ENCODE measurements around the gene PFKFB1.

The PFKFB1 gene

DNA sequence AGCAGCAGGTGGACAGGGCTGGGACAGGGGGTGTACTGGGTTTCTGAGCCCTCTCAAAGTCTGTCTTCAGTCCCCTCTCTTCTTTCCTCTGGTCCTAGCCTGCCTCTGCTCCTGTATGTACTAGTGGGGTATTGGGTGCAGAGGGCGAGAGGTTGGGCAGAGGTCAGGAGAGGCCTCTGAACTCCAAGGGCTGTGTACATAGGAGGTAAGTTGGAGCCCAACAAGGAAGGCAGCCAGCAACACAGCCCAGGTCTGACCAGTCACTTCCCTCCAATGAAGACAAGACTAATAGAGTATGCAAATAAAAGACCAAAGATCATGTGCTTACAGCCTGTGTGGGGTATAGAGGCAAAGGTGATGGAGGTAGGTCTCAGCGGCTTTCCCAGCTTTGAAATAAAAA, at the start of gene PFKFB1:
TSS of gene PFKFB1 (minus strand) at position 90 of the 400 bp plus-strand sequence. CDS start 181 bp downstream, outside the sequence.
- no peak within 1 kb of the TSS for H3K27ac Mint-ChIP-seq
- no peaks in the 10 kb centered on the region for H3K4me1 Mint-ChIP-seq (ENCODE audit: low read depth)
- H3K36me3 Mint-ChIP-seq (ENCODE audit: low read depth) = no peaks in the 10 kb centered on the region
- H3K9me3 Mint-ChIP-seq = no peaks in the 10 kb centered on the region
- H3K27me3 Mint-ChIP-seq (ENCODE audit: low read depth) = no peaks in the 10 kb centered on the region
- H3K4me3 Mint-ChIP-seq = no peak within 1 kb of the TSS

GRCh38 chrX:55041514-55041913, 47.5 kb upstream of the PFKFB1 start:
- H3K27ac Mint-ChIP-seq = no peak overlapping the region
- no peaks in the 10 kb centered on the region for H3K4me1 Mint-ChIP-seq (ENCODE audit: low read depth)
- H3K27me3 Mint-ChIP-seq (ENCODE audit: low read depth) = no peaks in the 10 kb centered on the region
- H3K4me3 Mint-ChIP-seq = no peak overlapping the region
- H3K36me3 Mint-ChIP-seq (ENCODE audit: low read depth) = no peaks in the 10 kb centered on the region
- H3K9me3 Mint-ChIP-seq = no peaks in the 10 kb centered on the region

- no peaks in the 10 kb centered on the region for H3K9me3 Mint-ChIP-seq
- H3K36me3 Mint-ChIP-seq (ENCODE audit: low read depth) = no peaks in the 10 kb centered on the region
- H3K27ac Mint-ChIP-seq = no peak overlapping the region
- no peaks in the 10 kb centered on the region for H3K4me1 Mint-ChIP-seq (ENCODE audit: low read depth)
- no peaks in the 10 kb centered on the region for H3K27me3 Mint-ChIP-seq (ENCODE audit: low read depth)
- H3K4me3 Mint-ChIP-seq = no peak overlapping the region
Observed at GRCh38 chrX:55039471-55039870, 45.5 kb upstream of the PFKFB1 start.

DNA sequence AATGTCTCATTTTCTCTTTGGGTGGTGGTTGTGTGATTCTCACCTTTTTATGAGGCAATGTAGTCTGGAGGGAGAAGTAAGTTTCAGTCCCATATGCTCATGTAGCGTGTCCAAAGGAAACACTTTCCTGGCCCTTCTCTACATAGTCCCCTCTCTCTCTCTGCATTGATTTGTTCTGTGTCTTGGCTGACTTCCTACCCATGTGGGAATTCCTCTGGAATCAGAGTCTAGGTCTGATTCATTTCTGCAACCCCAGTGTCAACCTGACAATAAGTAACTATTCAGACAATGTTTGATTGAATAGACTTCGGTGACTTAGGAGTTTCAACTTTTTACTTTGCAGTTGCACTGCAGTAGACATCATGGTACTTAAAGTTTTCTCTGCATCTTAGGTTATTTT, 39.4 kb upstream of the PFKFB1 start:
- no peaks in the 10 kb centered on the region for H3K36me3 Mint-ChIP-seq (ENCODE audit: low read depth)
- no peaks in the 10 kb centered on the region for H3K27me3 Mint-ChIP-seq (ENCODE audit: low read depth)
- no peaks in the 10 kb centered on the region for H3K9me3 Mint-ChIP-seq
- H3K4me1 Mint-ChIP-seq (ENCODE audit: low read depth) = no peaks in the 10 kb centered on the region
- H3K27ac Mint-ChIP-seq = no peak overlapping the region
- no peak overlapping the region for H3K4me3 Mint-ChIP-seq

DNA sequence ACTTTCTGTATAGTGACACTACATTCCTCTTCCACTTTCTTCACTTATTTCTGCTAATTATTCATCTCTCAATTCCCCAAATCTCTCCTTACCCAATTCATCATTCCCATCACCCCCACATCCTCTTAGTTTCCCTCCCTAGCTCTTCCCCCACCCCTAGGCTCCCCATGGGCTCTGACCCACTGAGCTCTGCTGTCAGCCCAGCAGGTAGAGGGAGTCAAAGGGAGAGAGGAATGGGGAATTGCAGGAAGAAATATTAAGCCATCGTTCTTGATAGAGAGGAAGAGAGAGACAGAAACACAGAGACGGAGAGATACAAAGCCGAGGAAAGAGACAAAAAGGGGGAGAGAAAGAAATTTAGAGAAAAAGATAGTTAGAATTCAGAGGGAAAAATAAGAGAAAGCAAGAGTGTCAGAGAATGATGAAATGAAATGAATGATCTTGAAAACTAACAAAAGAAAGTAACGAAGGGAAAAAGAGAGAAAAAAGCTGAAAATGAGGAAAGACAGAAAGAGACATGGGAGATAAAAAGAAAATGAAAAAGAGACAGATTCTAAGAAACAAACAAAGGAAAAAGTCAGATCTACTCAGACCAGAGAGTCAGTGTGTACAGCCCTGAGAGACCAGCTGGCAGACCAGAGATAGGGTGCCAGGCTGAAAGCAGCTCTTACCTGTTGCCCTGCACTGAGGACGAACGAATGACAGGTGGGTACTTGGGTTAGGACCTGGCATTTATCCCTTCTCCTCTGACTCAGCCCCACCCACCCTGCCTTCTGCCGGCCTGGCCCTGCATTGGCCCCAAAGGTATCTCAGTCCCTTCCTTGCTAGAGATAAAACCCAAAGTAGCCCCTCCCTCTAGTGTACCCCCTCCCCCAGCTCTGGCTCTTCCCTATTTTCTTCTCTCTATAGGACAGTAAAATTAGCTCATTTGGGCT, 36.5 kb upstream of the PFKFB1 start, which contains the start of gene ALAS2:
TSS of gene ALAS2 (minus strand) at position 707 of the 935 bp plus-strand sequence. CDS start 4,977 bp downstream, outside the sequence.
- no peak within 1 kb of the TSS for H3K27ac Mint-ChIP-seq

GRCh38 chrX:55029291-55029690, 35.3 kb upstream of the PFKFB1 start:
- H3K27me3 Mint-ChIP-seq (ENCODE audit: low read depth) = no peaks in the 10 kb centered on the region
- no peaks in the 10 kb centered on the region for H3K4me1 Mint-ChIP-seq (ENCODE audit: low read depth)
- no peaks in the 10 kb centered on the region for H3K9me3 Mint-ChIP-seq
- no peak overlapping the region for H3K27ac Mint-ChIP-seq
- no peak overlapping the region for H3K4me3 Mint-ChIP-seq
- H3K36me3 Mint-ChIP-seq (ENCODE audit: low read depth) = no peaks in the 10 kb centered on the region

More for the DNA sequence above, 36.5 kb upstream of the PFKFB1 start, which contains the start of gene ALAS2:
- H3K9me3 Mint-ChIP-seq = no peaks in the 10 kb centered on the region
- H3K4me1 Mint-ChIP-seq (ENCODE audit: low read depth) = no peaks in the 10 kb centered on the region
- no peak within 1 kb of the TSS for H3K4me3 Mint-ChIP-seq
- no peaks in the 10 kb centered on the region for H3K27me3 Mint-ChIP-seq (ENCODE audit: low read depth)
- H3K36me3 Mint-ChIP-seq (ENCODE audit: low read depth) = no peaks in the 10 kb centered on the region

- no peaks in the 10 kb centered on the region for H3K4me1 Mint-ChIP-seq (ENCODE audit: low read depth)
Observed at GRCh38 chrX:55028611-55029010, 34.6 kb upstream of the PFKFB1 start.

DNA sequence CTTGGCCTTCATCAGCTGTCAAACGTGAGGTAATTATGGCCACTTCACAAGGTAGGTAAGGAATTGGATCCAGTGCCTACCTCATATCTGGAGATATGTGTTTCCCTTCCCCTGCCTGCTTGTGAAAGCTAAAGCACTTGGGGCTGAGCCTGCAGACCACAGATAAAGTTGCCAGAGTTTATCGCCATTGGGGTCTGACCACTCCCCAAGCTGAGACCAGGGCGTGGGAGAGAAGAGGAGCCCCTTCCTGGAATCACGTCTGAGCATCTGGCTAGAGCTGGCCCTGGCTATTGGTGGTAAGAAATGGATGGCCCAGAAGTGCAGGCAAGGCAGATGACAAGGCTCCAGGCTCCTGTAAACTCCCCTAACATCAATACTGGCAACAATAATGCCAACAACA, 34.1 kb upstream of the PFKFB1 start:
- H3K27me3 Mint-ChIP-seq (ENCODE audit: low read depth) = no peaks in the 10 kb centered on the region
- H3K36me3 Mint-ChIP-seq (ENCODE audit: low read depth) = no peaks in the 10 kb centered on the region
- no peak overlapping the region for H3K4me3 Mint-ChIP-seq
- no peak overlapping the region for H3K27ac Mint-ChIP-seq
- H3K9me3 Mint-ChIP-seq = no peaks in the 10 kb centered on the region
- no peaks in the 10 kb centered on the region for H3K4me1 Mint-ChIP-seq (ENCODE audit: low read depth)

More at GRCh38 chrX:55028611-55029010, 34.6 kb upstream of the PFKFB1 start:
- Mint-ChIP-seq H3K9me3 (no peaks in the 10 kb centered on the region), H3K27me3 (ENCODE audit: low read depth) (no peaks in the 10 kb centered on the region), H3K36me3 (ENCODE audit: low read depth) (no peaks in the 10 kb centered on the region), H3K27ac (no peak overlapping the region), H3K4me3 (no peak overlapping the region)

- no peaks in the 10 kb centered on the region for H3K4me1 Mint-ChIP-seq (ENCODE audit: low read depth)
- H3K36me3 Mint-ChIP-seq (ENCODE audit: low read depth) = no peaks in the 10 kb centered on the region
- H3K9me3 Mint-ChIP-seq = no peaks in the 10 kb centered on the region
- no peak overlapping the region for H3K4me3 Mint-ChIP-seq
- no peak overlapping the region for H3K27ac Mint-ChIP-seq
- H3K27me3 Mint-ChIP-seq (ENCODE audit: low read depth) = no peaks in the 10 kb centered on the region
Observed at GRCh38 chrX:55026840-55027239, 32.9 kb upstream of the PFKFB1 start.

DNA sequence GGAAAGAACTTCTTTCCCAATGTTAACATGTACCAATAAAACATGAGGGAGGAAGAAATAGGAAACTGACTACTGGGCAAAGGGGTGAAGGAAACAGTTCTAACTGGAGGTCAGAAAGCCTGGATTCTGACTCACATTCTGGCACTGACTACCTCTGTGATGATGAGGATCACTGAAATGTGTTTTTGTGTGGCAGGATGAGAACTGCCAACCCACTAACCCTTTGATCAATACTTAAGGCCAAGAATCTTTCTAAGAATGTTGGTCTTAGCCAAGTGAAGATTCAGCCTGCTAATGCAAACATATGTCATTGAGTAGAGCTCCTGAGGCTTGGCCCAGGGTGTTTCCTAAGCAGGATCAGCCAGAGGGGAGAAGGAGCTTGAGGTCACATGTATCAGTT, 32.2 kb upstream of the PFKFB1 start:
- Mint-ChIP-seq H3K4me1 (ENCODE audit: low read depth) (no peaks in the 10 kb centered on the region), H3K27me3 (ENCODE audit: low read depth) (no peaks in the 10 kb centered on the region), H3K9me3 (no peaks in the 10 kb centered on the region), H3K4me3 (no peak overlapping the region), H3K27ac (no peak overlapping the region), H3K36me3 (ENCODE audit: low read depth) (peaks cover 3% of the 10 kb centered on the region)

DNA sequence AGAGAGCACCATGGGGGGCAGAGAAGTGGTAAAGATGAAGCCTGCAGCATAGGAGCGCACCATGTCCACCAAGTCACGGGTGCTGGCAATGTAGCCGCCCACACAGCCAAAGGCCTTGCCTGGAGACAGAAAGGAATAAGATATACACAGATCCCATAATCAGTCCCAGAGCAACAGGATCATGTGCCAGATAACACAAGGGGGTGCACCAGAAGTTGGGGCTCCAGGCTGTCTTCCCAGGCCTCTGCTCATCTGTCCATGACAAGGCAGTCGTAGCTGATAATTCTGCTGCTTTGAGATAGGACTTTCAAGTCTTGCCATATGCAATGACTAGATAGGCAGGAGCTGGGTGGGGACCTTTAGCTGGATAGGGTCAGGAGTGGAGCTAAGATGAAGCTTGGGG, 20.9 kb upstream of the PFKFB1 start:
- H3K27me3 Mint-ChIP-seq (ENCODE audit: low read depth) = no peaks in the 10 kb centered on the region
- no peaks in the 10 kb centered on the region for H3K36me3 Mint-ChIP-seq (ENCODE audit: low read depth)
- H3K4me3 Mint-ChIP-seq = no peak overlapping the region
- no peaks in the 10 kb centered on the region for H3K9me3 Mint-ChIP-seq
- no peak overlapping the region for H3K27ac Mint-ChIP-seq
- H3K4me1 Mint-ChIP-seq (ENCODE audit: low read depth) = no peaks in the 10 kb centered on the region

DNA sequence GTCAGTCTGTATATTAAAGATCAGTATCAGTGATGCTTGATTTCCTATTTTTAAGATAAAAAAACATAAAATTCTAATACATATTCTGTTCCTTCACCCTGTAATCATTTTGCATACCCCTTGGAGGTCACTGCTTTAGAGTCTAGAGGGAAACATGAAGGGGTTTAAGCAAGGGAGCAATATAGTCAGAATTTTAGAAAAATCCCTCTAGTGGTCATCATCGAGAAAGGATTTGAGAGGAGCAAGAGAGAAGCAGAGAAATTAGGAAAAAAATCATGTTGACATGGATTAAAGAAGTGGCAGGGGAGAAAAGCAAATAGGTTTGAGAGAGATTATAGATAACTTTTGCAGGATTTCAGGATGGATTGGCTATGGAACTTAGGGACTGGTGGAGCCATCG, 17.3 kb upstream of the PFKFB1 start:
- no peak overlapping the region for H3K4me3 Mint-ChIP-seq
- H3K27ac Mint-ChIP-seq = no peak overlapping the region
- H3K27me3 Mint-ChIP-seq (ENCODE audit: low read depth) = no peaks in the 10 kb centered on the region
- H3K9me3 Mint-ChIP-seq = no peaks in the 10 kb centered on the region
- peaks cover 9% of the 10 kb centered on the region for H3K36me3 Mint-ChIP-seq (ENCODE audit: low read depth)
- H3K4me1 Mint-ChIP-seq (ENCODE audit: low read depth) = peaks cover 5% of the 10 kb centered on the region

GRCh38 chrX:55008571-55009358, 14.8 kb upstream of the PFKFB1 start:
- Mint-ChIP-seq H3K9me3 (no peaks in the 10 kb centered on the region), H3K27ac (no peak overlapping the region), H3K4me1 (ENCODE audit: low read depth) (peaks cover 9% of the 10 kb centered on the region), H3K36me3 (ENCODE audit: low read depth) (peaks cover 24% of the 10 kb centered on the region), H3K27me3 (ENCODE audit: low read depth) (no peaks in the 10 kb centered on the region), H3K4me3 (no peak overlapping the region)

GRCh38 chrX:55007656-55008055, 13.7 kb upstream of the PFKFB1 start:
- no peaks in the 10 kb centered on the region for H3K27me3 Mint-ChIP-seq (ENCODE audit: low read depth)

More at GRCh38 chrX:55007656-55008055, 13.7 kb upstream of the PFKFB1 start:
- Mint-ChIP-seq H3K4me1 (ENCODE audit: low read depth) (peaks cover 10% of the 10 kb centered on the region), H3K4me3 (no peak overlapping the region), H3K27ac (no peak overlapping the region), H3K36me3 (ENCODE audit: low read depth) (peaks cover 28% of the 10 kb centered on the region), H3K9me3 (no peaks in the 10 kb centered on the region)
